CD14-positive monocyte (primary cell): ENCODE data around the gene TMEM151B. TPM values are rescaled to one million over a fixed set of nuclear protein-coding genes. Genes with fewer than 3 reads are reported as not detected.
A peak's percentile ranks its signal among the peaks of the same experiment; 100 is the strongest.
"Not testable (repeated sequence)": the region's sequence is repeated elsewhere in the genome, so short reads cannot be mapped to it uniquely, and the experiment has no call there.

ENCODE experiments used
- DNase-seq, 3 donors: peaks; one replicate each; pipeline ENCODE4 v3.0.0-alpha.2; 2011 to 2022
- H2AFZ ChIP-seq: 2 replicates; pipeline ENCODE4 v1.6.0; 2012; ENCODE audit warnings: mild to moderate bottlenecking, low read depth, low read length, inconsistent platforms; ENCODE audit not compliant: insufficient read depth, poor library complexity, severe bottlenecking
- H3K27ac ChIP-seq, 2 donors: 1 replicate in 1 of 2; 2 replicates in 1 of 2; pipeline ENCODE4 v1.5.1; 2012 to 2013; ENCODE audit warnings: low read length in 2 of 2, control low read depth in 1 of 2, inconsistent platforms in 1 of 2, low read depth in 1 of 2, mild to moderate bottlenecking in 1 of 2
- H3K27me3 ChIP-seq, 2 donors: one replicate each; pipeline versions ENCODE4 v1.6.0 to v1.6.1; 2011 to 2013; ENCODE audit warnings: low read length in 2 of 2; ENCODE audit not compliant: control insufficient read depth in 2 of 2, insufficient read depth in 2 of 2
- H3K36me3 ChIP-seq, 2 donors: replicated peaks in 1 of 2; 1 replicate in 1 of 2; 2 replicates in 1 of 2; pipeline versions ENCODE4 v1.5.1 to v1.6.1; 2012 to 2013; ENCODE audit warnings: low read length in 2 of 2, control low read depth in 1 of 2, inconsistent platforms in 1 of 2, mild to moderate bottlenecking in 1 of 2; ENCODE audit not compliant: insufficient read depth in 2 of 2, control insufficient read depth in 1 of 2
- H3K4me1 ChIP-seq, 2 donors: 1 replicate in 1 of 2; 2 replicates in 1 of 2; pipeline versions ENCODE4 v1.5.1 to v1.6.1; 2012 to 2013; ENCODE audit warnings: low read length in 2 of 2, control low read depth in 1 of 2, inconsistent platforms in 1 of 2, mild to moderate bottlenecking in 1 of 2, moderate library complexity in 1 of 2; ENCODE audit not compliant: insufficient read depth in 2 of 2, control insufficient read depth in 1 of 2
- H3K4me2 ChIP-seq: replicated peaks from 2 replicates; pipeline ENCODE3; 2012; ENCODE audit warnings: low read length, moderate library complexity, mild to moderate bottlenecking; ENCODE audit not compliant: poor library complexity, severe bottlenecking; ENCODE audit errors: extremely low read depth
- H3K4me3 ChIP-seq, 3 experiments: fragments of 200-600 bp in 1 of 3; sonication (generic) in 1 of 3; replicated peaks in 1 of 3; 1 replicate in 2 of 3; 2 replicates in 1 of 3; pipeline ENCODE4 v1.5.1; 2011 to 2013; ENCODE audit warnings: low read length in 3 of 3, mild to moderate bottlenecking in 3 of 3, control low read depth in 2 of 3, low read depth in 2 of 3, inconsistent platforms in 1 of 3, moderate library complexity in 1 of 3
- H3K79me2 ChIP-seq: 2 replicates; pipeline ENCODE4 v1.6.0; 2012; ENCODE audit warnings: mild to moderate bottlenecking, control low read depth, inconsistent platforms, low read length, moderate library complexity; ENCODE audit not compliant: insufficient read depth
- H3K9ac ChIP-seq: 2 replicates; pipeline ENCODE4 v1.6.0; 2017; ENCODE audit warnings: low read length, mild to moderate bottlenecking; ENCODE audit not compliant: insufficient read depth, poor library complexity, severe bottlenecking
- H3K9me3 ChIP-seq, 2 donors: replicated peaks in 1 of 2; 1 replicate in 1 of 2; 2 replicates in 1 of 2; pipeline versions ENCODE4 v1.5.1 to v1.6.1; 2012 to 2013; ENCODE audit warnings: low read length in 2 of 2, control low read depth in 1 of 2; ENCODE audit not compliant: control insufficient read depth in 1 of 2, insufficient read depth in 1 of 2
- H4K20me1 ChIP-seq: 2 replicates; pipeline ENCODE4 v1.6.0; 2012; ENCODE audit warnings: mild to moderate bottlenecking, low read length, control low read depth, moderate library complexity; ENCODE audit not compliant: insufficient read depth
- H3K27ac Mint-ChIP-seq, 7 donors: one replicate each; pipeline ENCODE4 v1.8.0; 2020; ENCODE audit warnings: mild to moderate bottlenecking in 7 of 7, mixed read lengths in 7 of 7, moderate library complexity in 6 of 7, inconsistent platforms in 2 of 7
- H3K27me3 Mint-ChIP-seq, 3 donors: one replicate each; pipeline ENCODE4 v1.8.0; 2021 to 2022; ENCODE audit warnings: low read depth in 3 of 3, mild to moderate bottlenecking in 3 of 3, mixed read lengths in 3 of 3, moderate library complexity in 3 of 3, inconsistent platforms in 1 of 3
- H3K36me3 Mint-ChIP-seq, 2 donors: one replicate each; pipeline ENCODE4 v1.8.0; 2020; ENCODE audit warnings: mixed read lengths in 2 of 2, inconsistent platforms in 1 of 2, mild to moderate bottlenecking in 1 of 2
- H3K4me1 Mint-ChIP-seq: one replicate; pipeline ENCODE4 v1.8.0; 2020; ENCODE audit warnings: mild to moderate bottlenecking, mixed read lengths
- H3K4me3 Mint-ChIP-seq, 2 donors: one replicate each; pipeline ENCODE4 v1.8.0; 2020; ENCODE audit warnings: mild to moderate bottlenecking in 2 of 2, mixed read lengths in 2 of 2, moderate library complexity in 1 of 2
- H3K9me3 Mint-ChIP-seq, 7 donors: one replicate each; pipeline ENCODE4 v1.8.0; 2020 to 2022; ENCODE audit warnings: mixed read lengths in 7 of 7, mild to moderate bottlenecking in 6 of 7, moderate library complexity in 6 of 7, inconsistent platforms in 2 of 7
- WGBS: methylation state at CpG from one replicate; pipeline ENCODE4 v1.1.5; 2013; ENCODE audit warnings: missing lambda C conversion rate; ENCODE audit not compliant: insufficient coverage; 5-methylcytosine and 5-hydroxymethylcytosine counted together
- intact Hi-C, 2 donors: fragments of 100-400 bp; cut with micrococcal nuclease; formaldehyde crosslinking; loops; one replicate each; pipeline versions ENCODE4 v1.15.0 to v1.15.1; 2023
- polyA plus RNA-seq, 3 donors: library from polyadenylated mRNA; depleted of rRNA in 1 of 3; unstranded in 2 of 3; stranded (reverse) in 1 of 3; fragments of 300-500 nt in 2 of 3; fragments of >200 nt in 1 of 3; fragmentation: Illumina TruSeq in 2 of 3; gene quantifications; 1 replicate in 2 of 3; 2 replicates in 1 of 3; pipeline ENCODE4 v1.2.3, GENCODE V29; 2012 to 2021
- TF ChIP-seq, protein P1 (sequence below): fragments of 200-600 bp; IDR thresholded peaks from one replicate; pipeline ENCODE4 v1.8.0; 2022; ENCODE audit warnings: antibody characterized with exemption, mild to moderate bottlenecking

TMEM151B gene
- polyA plus RNA-seq, 3 donors: not detected

- no peak overlapping the region for H3K9ac ChIP-seq
- H3K9me3 Mint-ChIP-seq: peaks cover 0 to 3% (median 0%) of the 10 kb centered on the region in 7 donors
- H3K9me3 ChIP-seq: no peaks in the 10 kb centered on the region
- peak overlapping the region in 1 of 2 donors; percentile 66 for H3K4me3 Mint-ChIP-seq
- H4K20me1 ChIP-seq: no peaks in the 10 kb centered on the region
- peaks cover under 1% of the 10 kb centered on the region for H3K4me1 Mint-ChIP-seq
- H3K4me3 ChIP-seq: no peak overlapping the region
- TF ChIP-seq, protein P1, sequence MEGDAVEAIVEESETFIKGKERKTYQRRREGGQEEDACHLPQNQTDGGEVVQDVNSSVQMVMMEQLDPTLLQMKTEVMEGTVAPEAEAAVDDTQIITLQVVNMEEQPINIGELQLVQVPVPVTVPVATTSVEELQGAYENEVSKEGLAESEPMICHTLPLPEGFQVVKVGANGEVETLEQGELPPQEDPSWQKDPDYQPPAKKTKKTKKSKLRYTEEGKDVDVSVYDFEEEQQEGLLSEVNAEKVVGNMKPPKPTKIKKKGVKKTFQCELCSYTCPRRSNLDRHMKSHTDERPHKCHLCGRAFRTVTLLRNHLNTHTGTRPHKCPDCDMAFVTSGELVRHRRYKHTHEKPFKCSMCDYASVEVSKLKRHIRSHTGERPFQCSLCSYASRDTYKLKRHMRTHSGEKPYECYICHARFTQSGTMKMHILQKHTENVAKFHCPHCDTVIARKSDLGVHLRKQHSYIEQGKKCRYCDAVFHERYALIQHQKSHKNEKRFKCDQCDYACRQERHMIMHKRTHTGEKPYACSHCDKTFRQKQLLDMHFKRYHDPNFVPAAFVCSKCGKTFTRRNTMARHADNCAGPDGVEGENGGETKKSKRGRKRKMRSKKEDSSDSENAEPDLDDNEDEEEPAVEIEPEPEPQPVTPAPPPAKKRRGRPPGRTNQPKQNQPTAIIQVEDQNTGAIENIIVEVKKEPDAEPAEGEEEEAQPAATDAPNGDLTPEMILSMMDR: no peak
- no peaks in the 10 kb centered on the region for H3K36me3 ChIP-seq
- H3K27me3 Mint-ChIP-seq: peaks cover 12 to 28% (median 23%) of the 10 kb centered on the region in 3 donors
- H3K27ac ChIP-seq: no peak overlapping the region
- WGBS: no CpG with 5 or more reads among the region's 2 CpGs
- no peaks in the 10 kb centered on the region for H3K36me3 Mint-ChIP-seq
- no peak for DNase-seq
- no peak overlapping the region for H3K4me2 ChIP-seq
- H2AFZ ChIP-seq: no peak overlapping the region
- H3K79me2 ChIP-seq: no peaks in the 10 kb centered on the region
- peaks cover 2 to 3% of the 10 kb centered on the region in 2 donors for H3K4me1 ChIP-seq
- intact Hi-C loops: no loop called here
- H3K27me3 ChIP-seq: peaks cover 12 to 25% of the 10 kb centered on the region in 2 donors
- H3K27ac Mint-ChIP-seq: no peak overlapping the region
Observed at GRCh38 chr6:44327760-44328159, 57.5 kb downstream of the TMEM151B start.

DNA sequence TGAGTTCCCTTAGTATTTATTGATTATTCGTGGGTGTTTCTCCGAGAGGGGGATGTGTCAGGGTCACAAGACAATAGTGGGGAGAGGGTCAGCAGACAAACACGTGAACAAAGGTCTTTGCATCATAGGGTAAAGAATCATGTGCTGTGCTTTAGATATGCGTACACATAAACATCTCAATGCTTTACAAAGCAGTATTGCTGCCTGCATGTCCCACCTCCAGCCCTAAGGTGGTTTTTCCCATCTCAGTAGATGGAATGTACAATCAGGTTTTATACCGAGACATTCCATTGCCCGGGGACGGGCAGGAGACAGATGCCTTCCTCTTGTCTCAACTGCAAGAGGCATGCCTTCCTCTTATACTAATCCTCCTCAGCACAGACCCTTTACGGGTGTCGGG, 58.0 kb downstream of the TMEM151B start:
- H3K79me2 ChIP-seq, H3K9me3 ChIP-seq, H3K4me2 ChIP-seq, H3K9me3 Mint-ChIP-seq, H3K9ac ChIP-seq, H3K4me1 ChIP-seq, H3K36me3 Mint-ChIP-seq, H3K4me3 ChIP-seq, H2AFZ ChIP-seq, H3K27ac Mint-ChIP-seq, intact Hi-C loops, H3K27ac ChIP-seq, H3K4me1 Mint-ChIP-seq, H4K20me1 ChIP-seq, H3K36me3 ChIP-seq, DNase-seq: not testable (repeated sequence)
- Mint-ChIP-seq H3K4me3 (peak overlapping the region in 1 of 2 donors; percentile 66), H3K27me3 (peaks cover 10 to 28% (median 22%) of the 10 kb centered on the region in 3 donors)
- peaks cover 12 to 25% of the 10 kb centered on the region in 2 donors for H3K27me3 ChIP-seq
- no CpG with 5 or more reads among the region's 9 CpGs for WGBS
